Brain microvascular endothelial cell (primary cell): ENCODE measurements around the gene KLRF1.
A peak's percentile ranks its signal among the peaks of the same experiment; 100 is the strongest.

ENCODE experiments used
- DNase-seq: peaks from one replicate; pipeline ENCODE4 v3.0.0-alpha.2; 2020
- H3K27ac ChIP-seq: fragments of 250-450 bp; sonication (Bioruptor Pico); 2 replicates; pipeline ENCODE4 v1.5.1; 2020; ENCODE audit warnings: mild to moderate bottlenecking, moderate library complexity
- H3K27me3 ChIP-seq: fragments of 250-450 bp; sonication (Bioruptor Pico); replicated peaks from 2 replicates; pipeline ENCODE4 v1.5.1; 2020; ENCODE audit warnings: mild to moderate bottlenecking
- H3K36me3 ChIP-seq: fragments of 250-450 bp; sonication (Bioruptor Pico); replicated peaks from 2 replicates; pipeline ENCODE4 v1.5.1; 2020; ENCODE audit warnings: mild to moderate bottlenecking
- H3K4me3 ChIP-seq: 2 replicates; pipeline ENCODE4 v1.5.1; 2011; ENCODE audit warnings: low read depth, mild to moderate bottlenecking, control low read depth, low read length, moderate library complexity
- CTCF ChIP-seq: IDR thresholded peaks from 2 replicates; pipeline ENCODE4 v1.5.1; 2011; ENCODE audit warnings: low read depth, mild to moderate bottlenecking, moderate library complexity, low read length, control low read depth, inconsistent platforms; ENCODE audit errors: missing control alignments
- in situ Hi-C: cut with HindIII; loops from 2 replicates; pipeline ENCODE4 v1.10.0; 2017; ENCODE audit warnings: low sequenced_read_pairs, low pct_ligation_motif_present

The KLRF1 gene

GRCh38 chr12:9810671-9811070, 16.6 kb upstream of the KLRF1 start:
- Histone ChIP-seq H3K4me3 (no peak overlapping the region), H3K27ac (no peak overlapping the region), H3K36me3 (no peaks in the 10 kb centered on the region), H3K27me3 (no peaks in the 10 kb centered on the region)
- TF ChIP-seq CTCF = no peak
- in situ Hi-C loops = no loop called here
- DNase-seq = no peak

- in situ Hi-C loops = no loop called here
- no peaks in the 10 kb centered on the region for H3K36me3 ChIP-seq
- TF ChIP-seq CTCF = no peak
- H3K27me3 ChIP-seq = no peaks in the 10 kb centered on the region
- no peak overlapping the region for H3K4me3 ChIP-seq
- no peak for DNase-seq
- H3K27ac ChIP-seq = no peak overlapping the region
Measured at GRCh38 chr12:9811621-9812020, 15.7 kb upstream of the KLRF1 start.

GRCh38 chr12:9813821-9814798, 13.2 kb upstream of the KLRF1 start:
- DNase-seq = peak; percentile 39
- H3K36me3 ChIP-seq = no peaks in the 10 kb centered on the region
- no peak overlapping the region for H3K27ac ChIP-seq
- peak overlapping the region; percentile 3 for H3K4me3 ChIP-seq
- in situ Hi-C loops = no loop called here
- TF ChIP-seq CTCF = peak; percentile 80
- H3K27me3 ChIP-seq = no peaks in the 10 kb centered on the region

- H3K27me3 ChIP-seq = no peaks in the 10 kb centered on the region
- in situ Hi-C loops = no loop called here
Measured at GRCh38 chr12:9820281-9820930, 6.9 kb upstream of the KLRF1 start.

GRCh38 chr12:9829483-9829882, 2.2 kb downstream of the KLRF1 start:
- TF ChIP-seq CTCF = no peak
- H3K4me3 ChIP-seq = no peak overlapping the region
- in situ Hi-C loops = no loop called here
- no peak for DNase-seq
- H3K36me3 ChIP-seq = no peaks in the 10 kb centered on the region
- H3K27ac ChIP-seq = no peak overlapping the region
- H3K27me3 ChIP-seq = no peaks in the 10 kb centered on the region

More at GRCh38 chr12:9820281-9820930, 6.9 kb upstream of the KLRF1 start:
- TF ChIP-seq CTCF = no peak
- Histone ChIP-seq H3K36me3 (no peaks in the 10 kb centered on the region), H3K27ac (no peak overlapping the region), H3K4me3 (no peak overlapping the region)
- no peak for DNase-seq
